Amniotic stem cell (primary cell): ENCODE measurements around the gene AMZ1.
"Not testable (repeated sequence)": the region's sequence is repeated elsewhere in the genome, so short reads cannot be mapped to it uniquely, and the experiment has no call there.

Experiments
- DNase-seq: peaks from one replicate; lab custom pipeline; 2025; lab: John Stamatoyannopoulos, UW

AMZ1 gene

DNA sequence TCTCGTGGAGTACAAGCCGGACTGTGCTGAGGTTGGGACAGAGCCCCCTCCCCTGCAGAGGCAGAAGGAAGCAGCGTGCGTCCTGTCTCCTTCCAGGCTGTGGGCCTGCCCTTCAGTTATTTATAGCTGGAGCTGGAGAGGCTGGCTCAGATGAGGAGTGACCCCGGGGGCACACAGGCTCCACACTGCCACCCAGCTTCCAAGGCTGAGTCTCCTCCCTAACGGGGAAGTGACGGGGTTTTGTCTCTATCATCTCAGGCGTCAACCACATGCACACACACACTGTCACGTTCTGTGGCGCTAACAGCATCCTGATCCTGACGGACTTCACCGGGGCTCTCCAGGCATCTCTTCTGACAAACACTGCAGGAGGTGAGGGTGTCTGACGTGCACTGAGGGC, 25.4 kb downstream of the AMZ1 start:
- no peak for DNase-seq

DNA sequence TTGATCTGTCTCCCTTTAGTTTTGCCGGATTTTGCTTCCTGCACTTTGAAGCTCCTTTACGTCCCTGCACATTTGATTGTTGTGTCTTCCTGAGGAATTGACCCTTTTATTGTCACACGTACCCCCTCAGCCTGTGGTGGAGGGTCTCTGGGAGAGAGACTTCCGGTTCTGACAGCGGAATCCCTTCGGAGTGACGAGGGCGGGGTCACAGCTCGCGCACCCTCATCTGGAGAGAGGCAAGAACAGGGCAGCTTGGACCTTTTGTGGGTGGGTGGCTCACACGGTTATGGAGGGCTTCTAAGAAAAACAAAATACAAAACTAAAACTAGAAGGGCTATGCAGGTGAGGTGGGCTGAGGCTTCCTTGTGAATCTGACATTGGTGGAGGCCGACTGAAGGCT, 26.0 kb downstream of the AMZ1 start:
- DNase-seq: no peak

DNA sequence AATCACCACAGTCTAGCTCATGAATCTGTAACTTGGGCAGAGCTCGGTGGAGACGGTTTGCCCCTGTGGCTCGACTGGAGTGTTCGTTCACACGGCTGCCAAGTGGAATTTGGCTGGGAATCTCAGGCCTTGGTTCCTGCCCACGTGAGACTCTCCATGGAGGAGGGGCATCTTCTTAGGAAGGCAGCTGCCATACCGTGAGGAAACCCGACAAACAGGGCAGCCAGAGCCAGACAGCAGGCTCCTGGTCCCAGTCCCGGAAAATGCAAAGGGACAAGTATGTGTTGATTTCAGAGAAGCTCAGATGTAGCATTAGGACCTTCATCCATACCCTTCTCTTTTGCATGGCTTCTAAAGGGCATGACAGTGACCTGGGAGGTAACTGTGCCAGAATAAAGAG, 26.6 kb downstream of the AMZ1 start:
- DNase-seq: no peak

DNA sequence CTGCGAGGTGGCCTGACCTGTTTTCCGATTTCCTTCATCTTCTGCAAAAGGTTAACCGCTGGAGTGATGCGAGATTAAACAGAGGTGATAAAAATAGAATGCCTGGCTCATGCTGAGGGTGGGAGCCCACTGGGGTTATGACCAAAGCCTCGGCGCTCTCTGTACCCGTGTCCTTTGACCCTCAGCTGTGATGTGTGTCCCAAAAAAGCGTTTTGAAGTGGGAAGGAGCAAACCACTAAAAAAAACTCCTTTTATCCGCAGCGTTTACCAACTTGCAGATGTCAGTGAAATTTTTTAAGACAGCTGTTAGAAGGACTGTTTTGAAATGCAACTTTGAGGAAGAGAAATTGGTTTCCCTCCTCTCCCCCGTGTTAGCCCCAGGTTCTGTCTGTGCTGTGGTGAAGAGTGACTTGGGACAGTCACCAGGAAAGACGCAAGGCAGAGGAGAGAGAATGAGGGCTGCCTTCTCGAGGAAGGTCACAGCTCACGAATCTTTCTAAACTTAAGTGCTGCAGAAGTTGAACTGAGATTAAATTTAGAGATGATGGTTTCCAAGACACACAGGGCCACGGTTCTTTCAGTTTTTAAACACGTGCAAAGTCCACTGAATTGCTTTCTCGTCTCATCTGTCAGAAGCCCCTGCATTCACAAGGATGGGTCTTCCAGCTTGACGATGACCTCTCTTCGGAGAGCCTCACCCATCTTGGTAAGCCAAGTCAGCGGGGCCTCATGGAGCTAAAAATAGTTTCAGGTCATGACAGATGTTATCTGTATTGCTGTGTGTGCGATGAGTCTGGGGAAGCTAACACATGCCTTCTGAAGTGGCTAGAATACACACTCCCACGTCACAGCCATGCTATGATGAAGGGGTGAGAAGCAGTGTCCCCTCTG, 27.6 kb downstream of the AMZ1 start:
- DNase-seq: no peak

DNA sequence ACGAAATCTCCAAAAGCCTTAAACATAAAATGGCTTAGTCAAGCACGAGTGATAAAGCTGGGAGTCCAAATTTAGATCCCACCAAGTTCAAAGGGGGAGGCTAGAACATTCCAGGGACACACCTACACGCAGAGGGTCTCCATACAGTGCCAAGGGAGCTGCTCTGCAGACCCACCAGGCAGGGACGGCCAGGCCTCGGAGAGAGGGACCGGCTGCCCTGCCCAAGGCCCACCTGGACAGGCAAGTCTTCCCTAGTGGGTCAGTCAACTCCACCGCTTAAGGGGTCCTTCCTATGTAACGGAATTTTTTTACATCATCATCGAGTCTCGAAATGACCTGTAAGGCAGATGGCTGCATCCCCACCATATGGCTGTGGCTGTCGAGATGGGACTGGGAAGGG, 28.5 kb downstream of the AMZ1 start:
- no peak for DNase-seq

DNA sequence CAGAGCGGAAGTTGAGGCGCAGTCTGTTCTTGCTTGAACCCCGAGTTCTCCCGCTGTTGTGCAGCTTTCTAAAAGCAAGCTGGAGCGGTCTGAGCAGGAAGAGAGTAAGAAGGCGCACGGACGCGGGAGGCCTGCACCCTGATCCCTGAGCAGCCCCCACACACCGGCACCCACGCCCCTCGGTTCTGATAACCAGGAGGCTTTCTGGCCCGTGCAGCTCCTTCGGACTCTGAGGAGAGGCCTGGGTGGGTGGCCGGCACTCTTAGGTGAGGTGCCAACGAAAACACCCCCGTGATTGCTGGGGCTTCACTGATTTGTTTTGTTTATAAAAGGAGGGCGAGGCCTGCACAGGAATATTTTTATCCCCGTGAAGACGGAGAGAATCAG, 28.9 kb downstream of the AMZ1 start:
- no peak for DNase-seq

DNA sequence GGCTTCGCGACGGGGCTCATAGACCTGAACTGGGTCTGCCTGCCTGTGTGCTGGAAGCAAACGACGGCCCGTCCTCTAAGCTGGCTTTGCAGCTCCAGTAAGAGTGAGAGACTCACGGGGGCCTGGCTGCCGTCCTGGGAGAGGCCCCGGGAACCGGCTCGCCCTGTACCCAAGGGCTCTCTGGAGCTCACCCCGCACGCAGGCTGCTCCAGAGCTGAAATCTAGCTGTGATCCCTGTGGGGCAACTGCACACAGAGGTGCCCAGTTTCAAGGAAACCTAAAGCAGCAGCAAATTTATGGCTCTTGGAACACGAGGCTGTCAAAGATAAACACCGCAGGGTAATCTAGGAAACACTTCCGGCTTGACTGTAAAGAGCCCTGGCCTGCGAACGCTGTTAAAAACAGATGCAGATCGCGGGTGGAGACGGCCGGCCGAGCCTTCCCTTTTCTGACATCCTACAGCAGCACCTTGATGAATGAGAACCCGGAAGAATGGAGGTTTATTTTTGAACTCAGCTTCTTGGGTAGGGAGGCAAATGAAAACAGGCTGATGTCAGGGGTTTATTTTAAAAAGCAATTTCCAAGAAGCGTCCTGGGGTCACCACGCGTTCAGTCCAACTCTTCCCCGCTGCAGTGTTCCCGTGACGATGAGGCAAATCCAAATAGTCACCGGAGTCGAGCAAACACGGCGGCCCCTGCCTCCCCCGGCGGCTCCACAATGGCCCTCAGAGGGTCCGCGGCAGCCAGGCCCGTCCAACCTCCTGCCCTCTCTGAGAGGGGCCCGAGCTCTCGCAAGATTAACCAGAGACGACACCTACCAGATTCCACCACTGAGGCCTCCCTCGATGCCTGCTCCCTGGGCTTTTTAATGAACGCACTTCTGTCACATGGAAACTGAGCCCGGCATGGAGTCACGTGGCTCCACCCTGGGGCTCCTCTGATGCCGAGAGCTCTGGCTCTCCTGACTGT, 29.6 kb downstream of the AMZ1 start:
- DNase-seq: no peak

DNA sequence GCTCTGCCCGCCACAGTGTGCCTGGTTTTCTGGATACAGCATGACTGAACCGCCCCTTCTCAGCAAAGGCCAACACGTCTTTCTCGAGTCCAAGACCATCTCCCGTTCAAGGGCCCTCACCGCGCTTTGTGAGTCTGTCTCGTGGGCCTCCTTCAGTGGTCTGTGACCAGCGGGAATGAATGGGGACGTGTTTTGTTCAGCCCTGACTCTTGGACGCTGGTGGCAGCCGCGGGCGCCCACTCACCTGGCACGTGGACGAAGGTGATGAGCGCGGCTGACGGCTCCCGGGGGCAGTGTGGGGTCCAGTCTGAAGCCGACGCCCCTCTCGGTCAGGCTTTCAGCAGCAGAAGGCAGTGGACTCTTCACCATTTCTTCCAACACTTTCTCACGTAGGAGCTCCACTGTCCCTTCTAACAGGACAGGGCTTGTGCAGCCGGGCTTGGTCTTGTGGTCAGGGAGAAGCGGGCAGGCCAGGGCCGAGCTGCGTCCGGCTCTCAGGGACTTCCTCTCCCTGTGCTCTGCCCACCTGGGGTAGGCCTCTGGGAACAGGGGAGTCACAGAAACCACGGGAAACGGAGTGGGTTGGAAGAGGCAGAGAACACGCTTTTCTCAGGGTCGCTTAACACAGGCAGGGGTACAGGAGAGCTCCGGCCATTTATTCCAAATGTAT, 30.4 kb downstream of the AMZ1 start:
- no peak for DNase-seq

DNA sequence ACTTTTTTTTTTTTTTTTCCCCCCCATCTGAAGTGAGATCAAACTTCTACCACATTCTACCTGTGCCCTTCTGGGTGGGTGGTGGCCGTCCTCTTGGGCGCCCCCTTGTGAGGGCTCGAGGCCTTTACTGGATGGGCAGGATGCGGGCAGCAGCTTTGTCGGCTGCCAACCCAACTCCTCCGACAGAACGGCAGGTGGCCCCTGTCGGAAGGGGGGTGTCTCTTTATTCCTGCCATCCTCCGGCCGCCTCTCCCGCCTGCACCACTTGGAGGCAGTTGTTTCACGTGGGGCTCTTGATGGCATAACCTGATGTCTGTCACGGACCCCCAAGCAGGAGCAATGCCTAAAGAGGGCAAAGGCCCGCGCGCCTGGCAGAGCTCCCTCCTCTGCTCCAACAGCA, 31.0 kb downstream of the AMZ1 start:
- DNase-seq: no peak

DNA sequence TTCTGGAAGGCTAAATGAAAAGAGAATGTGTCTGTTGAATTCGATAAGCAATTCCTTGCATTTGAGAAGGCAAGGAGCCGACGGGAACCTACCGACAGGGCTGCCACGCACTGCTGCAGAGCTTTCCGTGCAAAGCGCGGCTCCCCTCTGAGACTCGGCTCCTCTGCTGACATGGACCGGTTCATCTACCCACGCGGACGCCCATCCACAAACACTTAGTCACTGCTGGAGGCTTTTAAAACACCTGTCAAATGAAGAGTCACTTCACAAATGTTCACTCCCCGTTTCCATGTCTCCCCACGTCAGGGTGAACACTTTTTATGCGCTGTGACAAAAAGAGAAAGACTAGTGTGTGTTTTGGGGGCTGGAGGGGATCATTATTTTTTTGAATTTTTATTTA, 32.0 kb downstream of the AMZ1 start:
- DNase-seq: no peak

DNA sequence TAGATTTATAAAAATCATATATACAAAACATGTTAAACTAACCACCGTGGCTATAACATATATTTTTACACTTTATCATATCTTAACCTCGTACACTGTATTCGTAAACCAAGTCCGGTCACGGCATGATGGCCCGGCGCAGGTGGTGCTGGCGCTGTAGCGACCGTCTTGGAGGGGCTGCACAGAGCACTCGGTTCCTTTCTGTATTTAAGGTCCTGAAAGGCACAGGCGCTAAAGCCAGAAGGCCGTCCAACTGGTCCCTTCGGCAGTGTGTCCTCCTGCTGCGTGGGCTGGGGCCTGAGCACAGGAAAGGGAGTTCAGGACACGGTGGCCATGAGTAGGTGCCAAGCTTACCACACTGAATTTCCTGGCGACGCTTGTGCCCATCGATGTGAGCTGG, 33.8 kb downstream of the AMZ1 start:
- no peak for DNase-seq

DNA sequence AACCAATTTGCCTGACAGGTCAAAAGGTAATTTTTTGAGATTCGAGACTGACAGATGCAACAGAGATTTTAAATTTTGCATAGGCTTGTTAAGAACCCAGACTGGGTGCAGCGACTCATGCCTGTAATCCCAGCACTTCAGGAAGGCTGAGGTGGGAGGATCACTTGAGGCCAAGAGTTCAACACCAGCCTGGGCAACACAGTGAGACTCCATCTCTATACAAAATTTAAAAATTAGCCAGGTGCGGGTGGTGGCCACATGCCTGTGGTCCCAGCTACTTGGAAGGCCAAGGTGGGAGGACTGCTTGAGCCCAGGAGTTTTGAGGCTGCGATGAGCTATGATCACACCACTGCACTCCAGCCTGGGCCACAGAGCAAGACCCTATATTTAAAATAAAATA, 34.6 kb downstream of the AMZ1 start:
- no peak for DNase-seq

DNA sequence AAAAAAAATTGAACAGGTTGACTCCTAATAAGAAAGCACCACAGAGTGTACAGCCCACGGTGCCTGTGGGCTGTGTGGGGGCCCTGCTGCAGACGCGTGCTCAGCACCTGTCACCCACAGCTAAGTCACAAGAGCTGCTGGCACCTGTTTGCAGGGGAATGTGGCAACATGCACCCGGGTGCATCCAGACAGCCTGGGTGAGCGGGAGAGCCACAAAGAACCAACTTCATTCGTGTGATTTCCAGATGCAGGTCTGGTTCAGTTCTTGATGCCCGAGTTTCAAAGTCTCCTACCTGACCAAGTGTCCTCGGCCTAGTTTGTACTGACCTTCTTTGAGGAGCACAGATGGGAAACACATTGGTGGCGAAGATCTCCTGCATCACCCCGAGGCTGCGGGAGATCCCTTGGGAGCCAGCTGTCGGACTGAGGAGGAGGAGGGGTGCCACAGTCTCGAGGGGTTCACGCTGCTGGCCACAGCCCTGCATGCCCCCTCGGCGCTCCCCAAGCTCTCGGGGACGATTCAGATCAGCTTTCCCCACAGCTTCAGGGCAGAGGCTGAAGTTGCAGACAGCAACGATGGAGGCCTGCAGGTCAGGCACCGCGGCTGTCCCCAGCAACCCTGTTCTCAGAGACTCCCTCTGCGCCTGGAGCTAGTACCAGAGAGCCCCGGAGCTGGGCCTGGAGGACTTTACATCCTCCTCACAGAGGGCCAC, 35.3 kb downstream of the AMZ1 start:
- DNase-seq: no peak

DNA sequence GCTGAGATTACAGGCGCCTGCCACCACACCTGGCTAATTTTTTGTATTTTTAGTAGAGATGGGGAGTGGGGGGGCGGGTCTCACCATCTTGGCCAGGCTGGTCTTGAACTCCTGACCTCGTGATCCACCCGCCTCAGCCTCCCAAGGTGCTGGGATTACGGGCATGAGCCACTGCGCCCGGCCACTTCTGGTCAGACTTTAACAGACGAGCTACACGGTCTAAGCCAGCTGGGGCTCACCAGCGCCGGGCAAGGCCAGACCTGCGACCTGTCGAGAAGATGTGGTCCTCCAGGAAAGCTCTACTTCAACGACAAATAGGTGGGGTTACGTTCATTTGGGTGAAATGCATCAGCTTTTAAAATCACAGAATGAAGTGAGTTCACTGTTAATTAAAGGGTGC, 36.0 kb downstream of the AMZ1 start:
- DNase-seq: not testable (repeated sequence)

DNA sequence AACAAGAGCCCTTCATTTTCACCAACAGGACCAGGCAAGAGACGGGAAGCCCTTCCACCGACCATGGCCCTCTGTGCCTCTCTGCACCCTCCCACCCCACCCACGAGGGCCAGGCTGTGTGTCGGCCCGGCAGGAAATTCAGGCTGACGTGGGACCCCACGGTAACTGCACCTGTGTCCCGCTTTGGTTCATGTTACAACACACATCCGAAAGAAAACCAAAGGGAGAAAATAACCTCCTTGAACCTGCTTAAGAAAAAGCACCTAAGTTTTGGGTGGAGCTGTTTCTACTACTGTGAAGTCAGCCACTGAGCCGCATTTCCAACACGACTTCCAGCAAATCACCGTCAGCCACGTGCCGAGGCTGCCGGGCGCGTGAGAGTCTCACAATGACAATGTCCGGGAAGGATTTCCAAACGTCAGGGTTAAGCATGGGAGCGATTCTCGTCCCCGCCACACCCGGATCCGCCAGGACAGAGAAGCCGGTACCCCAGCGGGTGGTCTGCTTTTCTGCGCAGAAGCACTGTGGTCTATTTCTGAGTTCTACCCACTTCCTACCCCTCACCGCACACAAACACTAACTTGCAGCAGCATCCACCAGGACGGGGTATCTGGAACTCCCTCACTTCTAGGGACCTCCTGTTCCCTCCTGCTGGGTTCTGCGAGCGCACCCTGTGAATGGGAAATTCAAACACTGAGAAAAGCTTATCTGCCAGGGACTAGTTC, 36.6 kb downstream of the AMZ1 start:
- no peak for DNase-seq

DNA sequence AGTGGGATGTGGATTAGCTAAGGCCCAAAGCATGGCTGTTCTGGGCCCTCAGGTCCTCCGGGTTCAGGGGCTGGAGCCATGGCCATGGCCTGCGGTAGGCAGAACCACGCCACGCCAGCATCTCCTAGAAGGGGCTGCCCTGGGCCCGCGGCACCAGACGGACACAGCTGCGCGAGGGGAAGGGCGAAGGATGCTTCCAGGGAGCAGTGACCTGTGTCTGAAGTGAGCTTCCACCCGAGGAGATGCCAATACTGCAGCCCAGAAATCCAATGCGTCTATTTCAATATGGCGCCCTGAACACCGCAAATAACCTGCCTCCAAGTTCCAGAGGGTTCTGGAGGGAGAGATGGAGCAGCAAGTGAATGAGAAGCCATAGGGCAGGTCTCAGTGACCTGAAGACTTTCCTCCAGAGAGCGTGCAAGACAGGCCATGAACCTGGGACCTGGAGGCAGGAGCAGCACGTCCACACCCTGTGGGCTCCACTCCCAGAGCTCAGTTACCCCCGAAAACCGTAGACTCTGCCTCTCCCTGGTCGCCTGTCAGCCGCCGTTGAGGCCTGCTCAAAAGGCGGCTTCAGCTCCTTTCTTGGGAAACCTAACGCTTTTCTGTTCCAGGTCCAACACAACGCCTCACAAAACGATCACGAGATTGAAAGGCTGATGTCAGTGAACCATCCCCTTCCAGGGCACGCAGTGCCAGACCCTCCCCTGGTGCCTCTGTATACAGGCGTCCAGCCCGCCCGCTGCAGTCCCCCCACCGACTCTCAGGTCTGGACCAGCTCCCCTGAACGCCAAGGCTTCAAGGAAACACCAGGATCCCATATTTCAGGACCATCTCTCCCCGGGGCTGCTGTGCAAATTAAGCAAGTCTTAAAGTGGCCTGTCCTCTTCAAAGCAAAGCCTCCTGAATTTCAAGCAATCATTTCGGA, 37.4 kb downstream of the AMZ1 start:
- no peak for DNase-seq

DNA sequence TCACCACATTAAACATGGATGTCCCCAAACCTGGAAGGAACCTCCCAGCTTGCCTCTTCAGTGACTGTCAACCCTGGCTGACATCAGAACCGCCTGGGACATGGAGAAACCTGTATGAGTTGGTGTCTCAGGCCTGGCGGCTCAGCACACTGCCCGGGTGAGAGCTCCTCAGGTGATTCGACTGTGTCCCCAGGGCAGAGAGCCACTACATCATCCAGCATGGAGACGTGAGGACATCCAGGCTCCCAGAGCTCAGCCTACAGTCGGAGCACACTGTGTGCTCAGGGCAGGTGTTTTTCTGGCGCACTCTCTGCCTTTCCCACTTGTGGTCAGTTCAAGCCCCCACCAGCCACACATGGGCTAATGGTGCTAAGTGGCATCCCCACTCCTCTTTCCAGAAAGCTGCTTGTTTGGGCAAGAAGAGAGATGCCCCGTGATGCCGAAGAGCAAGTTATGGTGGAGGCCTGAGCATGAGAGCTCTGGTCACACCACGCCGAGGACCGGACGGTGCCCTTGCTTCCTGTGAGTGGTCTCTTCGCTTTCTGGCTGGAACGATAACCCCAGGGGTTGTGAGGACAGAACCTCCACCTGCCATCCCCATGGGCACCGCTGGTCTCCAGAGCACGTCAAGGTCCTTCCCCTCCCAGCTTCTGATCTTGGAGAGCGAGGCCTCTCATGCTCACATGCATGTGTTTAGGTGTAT, 38.5 kb downstream of the AMZ1 start:
- no peak for DNase-seq

DNA sequence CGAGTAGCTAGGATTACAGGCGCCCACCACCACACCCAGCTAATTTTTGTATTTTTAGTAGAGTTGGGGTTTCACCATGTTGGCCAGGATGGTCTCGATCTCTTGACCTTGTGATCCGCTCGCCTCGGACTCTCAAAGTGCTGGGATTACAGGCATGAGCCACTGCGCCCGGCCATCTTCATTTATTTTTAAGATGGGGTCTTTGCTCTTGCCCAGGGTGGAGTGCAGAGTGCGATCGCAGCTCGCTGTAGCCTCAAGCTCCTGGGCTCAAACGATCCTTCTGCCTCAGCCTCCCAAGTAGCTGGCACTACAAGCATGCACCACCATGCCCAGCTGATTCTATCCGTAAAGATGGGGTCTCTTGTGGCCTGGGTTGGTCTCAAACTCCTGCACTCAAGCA, 39.2 kb downstream of the AMZ1 start:
- not testable (repeated sequence) for DNase-seq

DNA sequence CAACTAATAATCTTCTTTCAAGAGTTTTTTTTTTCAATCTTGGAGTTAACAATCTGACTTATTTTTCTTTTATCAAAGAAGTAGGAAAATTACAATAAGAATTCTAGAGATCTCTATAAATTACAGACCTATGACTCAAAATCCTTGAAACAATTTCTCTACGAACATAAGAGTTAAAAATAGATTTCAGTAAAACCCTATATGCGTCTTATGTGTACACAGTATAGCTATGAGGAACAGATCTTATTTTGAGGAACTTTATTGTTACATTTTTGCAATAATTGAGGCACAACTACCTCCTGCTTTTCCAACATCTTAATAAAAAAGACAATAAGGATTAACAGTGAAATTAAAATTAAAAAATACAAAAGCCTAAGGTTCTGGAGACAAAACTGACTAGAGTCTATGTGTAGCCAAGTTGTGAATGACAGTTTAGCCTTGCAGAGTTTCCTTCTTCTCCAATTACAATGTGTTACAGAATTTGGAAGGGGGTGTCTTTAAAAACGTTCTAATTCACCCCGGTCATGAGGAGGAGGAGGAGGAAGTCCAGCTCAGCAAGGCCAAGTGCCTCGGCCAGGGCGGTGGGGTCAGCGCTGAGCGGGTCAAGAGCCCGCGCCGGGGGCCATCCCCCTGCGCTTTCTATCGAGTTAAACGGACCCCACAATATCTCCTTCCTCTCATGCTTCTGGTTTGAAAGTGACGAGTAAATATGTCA, 40.5 kb downstream of the AMZ1 start:
- no peak for DNase-seq
